Measurements from ENCODE around the gene LARGE2. TPM values are rescaled to one million over a fixed set of nuclear protein-coding genes. Genes with fewer than 3 reads are reported as not detected.

LARGE2 gene
- 10 to 100 TPM; 20.7 to 45.8 TPM for polyA plus RNA-seq

DNA sequence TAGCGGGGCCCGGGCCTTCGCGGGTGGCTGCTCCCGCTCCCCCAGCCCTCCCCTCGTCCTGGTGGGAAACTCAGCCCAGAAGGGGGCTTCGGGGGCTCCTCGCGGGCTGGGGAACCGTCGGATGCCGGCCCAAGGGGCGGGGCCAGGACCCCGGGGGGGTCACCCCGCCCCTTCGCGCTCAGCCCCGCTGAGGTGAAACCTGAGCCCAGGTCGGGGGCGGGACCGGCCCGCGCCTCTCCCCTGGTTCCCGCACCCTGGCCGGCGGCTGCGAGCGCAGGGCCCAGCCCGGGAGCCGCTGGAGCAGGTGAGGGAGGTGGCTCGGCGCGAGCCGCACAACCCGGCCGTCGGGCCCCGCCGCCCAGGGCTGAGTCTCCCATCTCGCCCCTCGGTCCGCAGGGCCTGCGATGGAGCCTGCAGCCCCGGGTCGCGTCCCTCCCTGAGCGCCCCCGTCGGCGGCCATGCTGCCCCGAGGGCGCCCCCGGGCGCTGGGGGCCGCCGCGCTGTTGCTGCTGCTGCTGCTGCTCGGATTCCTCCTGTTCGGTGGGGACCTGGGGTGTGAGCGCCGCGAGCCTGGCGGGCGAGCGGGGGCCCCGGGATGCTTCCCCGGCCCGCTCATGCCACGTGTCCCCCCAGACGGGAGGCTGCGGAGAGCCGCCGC lies at the start of gene LARGE2:
Gene LARGE2, plus strand, starts transcription at position 232 of the 658 bp plus-strand sequence. Its CDS starts 227 bp downstream, at position 459.
- WGBS, 2 donors = 1 to 4% methylated on average over 32 to 73 of the region's 73 CpGs
- Histone ChIP-seq H3K27me3 (ENCODE audit: control insufficient read depth in 1 of 2, insufficient read depth in 2 of 2, low read length in 2 of 2) (no peaks in the 10 kb centered on the region), H3K4me1 (ENCODE audit: control insufficient read depth in 2 of 2, insufficient read depth in 2 of 2, low read length in 1 of 2) (peaks cover 2 to 13% of the 10 kb centered on the region in 2 donors), H3K9me3 (ENCODE audit: control insufficient read depth in 2 of 2, insufficient read depth in 1 of 2, low read depth in 1 of 2, low read length in 1 of 2) (no peaks in the 10 kb centered on the region), H3K4me3 (ENCODE audit: low read depth in 1 of 2, low read length in 2 of 2) (peak within 1 kb of the TSS; percentile 51 to 57), H3K27ac (ENCODE audit: low read depth in 2 of 2, low read length in 1 of 2) (peak within 1 kb of the TSS in 1 of 2 donors; percentile 27), H3K36me3 (ENCODE audit: control insufficient read depth in 2 of 2, insufficient read depth in 2 of 2, low read length in 1 of 2) (peaks cover 0 to 6% of the 10 kb centered on the region in 2 donors)

DNA sequence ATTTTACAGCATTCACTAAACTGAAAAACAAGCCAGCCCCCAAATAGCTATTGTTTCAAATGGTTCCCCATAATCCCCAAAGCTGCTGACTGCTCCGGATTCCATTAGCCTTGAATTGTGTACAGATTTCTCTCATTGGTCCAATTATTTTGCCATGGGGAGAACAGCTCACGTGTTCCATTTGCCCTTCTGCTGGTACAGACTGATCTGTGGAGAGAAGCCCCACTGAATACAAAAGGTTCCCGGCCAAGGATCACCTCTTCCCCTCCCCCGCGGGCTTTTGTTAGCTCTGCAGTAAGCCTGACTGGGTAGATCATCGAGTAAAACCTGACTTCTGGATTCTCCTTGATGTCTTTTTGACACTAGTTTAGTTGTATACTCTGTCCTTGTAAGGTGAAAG lies 46.1 kb upstream of the LARGE2 start:
- Histone ChIP-seq H3K36me3 (ENCODE audit: control insufficient read depth in 2 of 2, insufficient read depth in 2 of 2, low read length in 1 of 2) (peaks cover 11 to 19% of the 10 kb centered on the region in 2 donors), H3K4me3 (ENCODE audit: low read depth in 1 of 2, low read length in 2 of 2) (no peak overlapping the region), H3K27me3 (ENCODE audit: control insufficient read depth in 1 of 2, insufficient read depth in 2 of 2, low read length in 2 of 2) (no peaks in the 10 kb centered on the region), H3K9me3 (ENCODE audit: control insufficient read depth in 2 of 2, insufficient read depth in 1 of 2, low read depth in 1 of 2, low read length in 1 of 2) (no peaks in the 10 kb centered on the region), H3K4me1 (ENCODE audit: control insufficient read depth in 2 of 2, insufficient read depth in 2 of 2, low read length in 1 of 2) (no peaks in the 10 kb centered on the region), H3K27ac (ENCODE audit: low read depth in 2 of 2, low read length in 1 of 2) (no peak overlapping the region)
- WGBS, 2 donors = 68 to 70% methylated on average over 6 of the region's 6 CpGs

DNA sequence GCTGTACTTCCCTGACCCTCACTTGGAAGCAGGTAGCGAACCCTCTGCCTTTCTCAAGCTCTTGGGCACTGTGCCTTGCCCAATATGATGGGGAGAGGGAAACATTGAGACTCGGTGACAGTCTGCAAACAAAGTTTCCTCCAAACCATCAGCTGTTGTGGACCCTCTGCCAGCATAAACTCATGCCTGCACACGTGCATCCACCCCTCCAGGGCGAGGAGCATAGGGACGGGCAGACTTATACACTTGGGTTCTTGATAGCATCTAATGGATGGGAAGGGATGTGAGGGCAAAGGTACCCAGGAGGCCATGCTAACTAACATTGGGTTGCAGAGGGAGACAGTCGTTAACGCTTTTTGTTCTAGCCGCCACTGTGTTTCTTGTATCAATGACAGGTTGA lies 45.2 kb upstream of the LARGE2 start:
- no peaks in the 10 kb centered on the region for H3K27me3 ChIP-seq (ENCODE audit: control insufficient read depth in 1 of 2, insufficient read depth in 2 of 2, low read length in 2 of 2)
- H3K4me1 ChIP-seq (ENCODE audit: control insufficient read depth in 2 of 2, insufficient read depth in 2 of 2, low read length in 1 of 2) = no peaks in the 10 kb centered on the region
- H3K9me3 ChIP-seq (ENCODE audit: control insufficient read depth in 2 of 2, insufficient read depth in 1 of 2, low read depth in 1 of 2, low read length in 1 of 2) = no peaks in the 10 kb centered on the region
- H3K4me3 ChIP-seq (ENCODE audit: low read depth in 1 of 2, low read length in 2 of 2) = no peak overlapping the region
- WGBS, 2 donors = 84 to 88% methylated on average over 8 of the region's 8 CpGs
- H3K27ac ChIP-seq (ENCODE audit: low read depth in 2 of 2, low read length in 1 of 2) = no peak overlapping the region
- H3K36me3 ChIP-seq (ENCODE audit: control insufficient read depth in 2 of 2, insufficient read depth in 2 of 2, low read length in 1 of 2) = peaks cover 12 to 20% of the 10 kb centered on the region in 2 donors

- WGBS, 2 donors = 94 to 95% methylated on average over 3 of the region's 3 CpGs
- no peak overlapping the region for H3K27ac ChIP-seq (ENCODE audit: low read depth in 2 of 2, low read length in 1 of 2)
- no peaks in the 10 kb centered on the region for H3K4me1 ChIP-seq (ENCODE audit: control insufficient read depth in 2 of 2, insufficient read depth in 2 of 2, low read length in 1 of 2)
- H3K27me3 ChIP-seq (ENCODE audit: control insufficient read depth in 1 of 2, insufficient read depth in 2 of 2, low read length in 2 of 2) = no peaks in the 10 kb centered on the region
- no peak overlapping the region for H3K4me3 ChIP-seq (ENCODE audit: low read depth in 1 of 2, low read length in 2 of 2)
- peaks cover 12 to 25% of the 10 kb centered on the region in 2 donors for H3K36me3 ChIP-seq (ENCODE audit: control insufficient read depth in 2 of 2, insufficient read depth in 2 of 2, low read length in 1 of 2)
- no peaks in the 10 kb centered on the region for H3K9me3 ChIP-seq (ENCODE audit: control insufficient read depth in 2 of 2, insufficient read depth in 1 of 2, low read depth in 1 of 2, low read length in 1 of 2)
Observed at GRCh38 chr11:45877845-45878244, 44.6 kb upstream of the LARGE2 start.

GRCh38 chr11:45879803-45880686 lies 42.4 kb upstream of the LARGE2 start:
- H3K36me3 ChIP-seq (ENCODE audit: control insufficient read depth in 2 of 2, insufficient read depth in 2 of 2, low read length in 1 of 2) = peaks cover 12 to 25% of the 10 kb centered on the region in 2 donors
- WGBS, 2 donors = 79 to 80% methylated on average over 7 of the region's 7 CpGs
- H3K4me3 ChIP-seq (ENCODE audit: low read depth in 1 of 2, low read length in 2 of 2) = no peak overlapping the region
- no peaks in the 10 kb centered on the region for H3K4me1 ChIP-seq (ENCODE audit: control insufficient read depth in 2 of 2, insufficient read depth in 2 of 2, low read length in 1 of 2)
- H3K27ac ChIP-seq (ENCODE audit: low read depth in 2 of 2, low read length in 1 of 2) = no peak overlapping the region
- H3K9me3 ChIP-seq (ENCODE audit: control insufficient read depth in 2 of 2, insufficient read depth in 1 of 2, low read depth in 1 of 2, low read length in 1 of 2) = no peaks in the 10 kb centered on the region
- no peaks in the 10 kb centered on the region for H3K27me3 ChIP-seq (ENCODE audit: control insufficient read depth in 1 of 2, insufficient read depth in 2 of 2, low read length in 2 of 2)

DNA sequence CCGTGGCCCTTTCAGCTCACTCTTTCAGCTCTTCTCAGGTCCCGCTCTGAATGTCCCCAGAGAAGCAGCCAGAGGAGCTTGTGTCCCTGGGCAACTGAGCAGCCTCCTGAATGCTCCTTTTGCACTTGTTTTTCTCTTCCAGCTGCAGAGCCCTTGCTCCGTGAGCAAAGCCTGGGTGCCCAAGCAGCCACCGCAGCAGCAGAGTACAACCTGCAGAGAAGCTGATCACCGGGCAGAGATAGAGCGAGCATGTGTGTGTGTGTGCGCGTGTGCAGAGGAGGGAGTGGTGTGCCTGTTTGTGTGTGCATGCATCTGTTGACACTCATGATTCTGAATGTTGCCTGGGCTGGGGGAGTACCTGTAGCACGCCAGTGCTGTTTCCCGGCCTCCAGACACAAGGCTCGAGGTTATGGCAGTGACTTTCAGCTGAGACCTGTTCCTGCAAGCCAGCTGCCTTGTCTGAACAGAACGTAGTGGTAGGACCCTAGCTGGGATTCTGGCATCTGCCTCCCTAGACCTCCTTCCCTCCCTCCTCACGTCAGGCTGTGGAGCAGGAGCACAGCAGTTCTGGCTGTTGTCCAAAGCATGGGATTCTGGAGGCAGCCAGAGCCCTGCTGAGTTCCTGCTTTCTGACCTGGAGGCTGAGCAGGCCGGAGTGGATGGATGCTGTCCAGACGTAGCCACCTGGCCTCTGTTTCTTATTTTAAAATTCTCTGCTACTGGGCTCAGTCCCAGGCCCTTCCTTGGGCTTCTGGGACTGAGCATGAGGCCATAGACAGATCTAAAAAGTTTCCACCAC lies 41.5 kb upstream of the LARGE2 start:
- peaks cover 12 to 25% of the 10 kb centered on the region in 2 donors for H3K36me3 ChIP-seq (ENCODE audit: control insufficient read depth in 2 of 2, insufficient read depth in 2 of 2, low read length in 1 of 2)

GRCh38 chr11:45881708-45882368 lies 40.6 kb upstream of the LARGE2 start:
- Histone ChIP-seq H3K36me3 (ENCODE audit: control insufficient read depth in 2 of 2, insufficient read depth in 2 of 2, low read length in 1 of 2) (peaks cover 12 to 25% of the 10 kb centered on the region in 2 donors), H3K9me3 (ENCODE audit: control insufficient read depth in 2 of 2, insufficient read depth in 1 of 2, low read depth in 1 of 2, low read length in 1 of 2) (no peaks in the 10 kb centered on the region), H3K27me3 (ENCODE audit: control insufficient read depth in 1 of 2, insufficient read depth in 2 of 2, low read length in 2 of 2) (no peaks in the 10 kb centered on the region), H3K27ac (ENCODE audit: low read depth in 2 of 2, low read length in 1 of 2) (no peak overlapping the region), H3K4me1 (ENCODE audit: control insufficient read depth in 2 of 2, insufficient read depth in 2 of 2, low read length in 1 of 2) (peaks cover 6 to 8% of the 10 kb centered on the region in 2 donors), H3K4me3 (ENCODE audit: low read depth in 1 of 2, low read length in 2 of 2) (no peak overlapping the region)
- 76 to 85% methylated on average over 6 of the region's 6 CpGs for WGBS, 2 donors

More for the DNA sequence above, 41.5 kb upstream of the LARGE2 start:
- H3K27me3 ChIP-seq (ENCODE audit: control insufficient read depth in 1 of 2, insufficient read depth in 2 of 2, low read length in 2 of 2) = no peaks in the 10 kb centered on the region
- H3K4me3 ChIP-seq (ENCODE audit: low read depth in 1 of 2, low read length in 2 of 2) = no peak overlapping the region
- 83% methylated on average over 15 of the region's 15 CpGs for whole genome bisulfite sequencing, 2 donors
- H3K9me3 ChIP-seq (ENCODE audit: control insufficient read depth in 2 of 2, insufficient read depth in 1 of 2, low read depth in 1 of 2, low read length in 1 of 2) = no peaks in the 10 kb centered on the region
- peaks cover 3 to 4% of the 10 kb centered on the region in 2 donors for H3K4me1 ChIP-seq (ENCODE audit: control insufficient read depth in 2 of 2, insufficient read depth in 2 of 2, low read length in 1 of 2)
- no peak overlapping the region for H3K27ac ChIP-seq (ENCODE audit: low read depth in 2 of 2, low read length in 1 of 2)

DNA sequence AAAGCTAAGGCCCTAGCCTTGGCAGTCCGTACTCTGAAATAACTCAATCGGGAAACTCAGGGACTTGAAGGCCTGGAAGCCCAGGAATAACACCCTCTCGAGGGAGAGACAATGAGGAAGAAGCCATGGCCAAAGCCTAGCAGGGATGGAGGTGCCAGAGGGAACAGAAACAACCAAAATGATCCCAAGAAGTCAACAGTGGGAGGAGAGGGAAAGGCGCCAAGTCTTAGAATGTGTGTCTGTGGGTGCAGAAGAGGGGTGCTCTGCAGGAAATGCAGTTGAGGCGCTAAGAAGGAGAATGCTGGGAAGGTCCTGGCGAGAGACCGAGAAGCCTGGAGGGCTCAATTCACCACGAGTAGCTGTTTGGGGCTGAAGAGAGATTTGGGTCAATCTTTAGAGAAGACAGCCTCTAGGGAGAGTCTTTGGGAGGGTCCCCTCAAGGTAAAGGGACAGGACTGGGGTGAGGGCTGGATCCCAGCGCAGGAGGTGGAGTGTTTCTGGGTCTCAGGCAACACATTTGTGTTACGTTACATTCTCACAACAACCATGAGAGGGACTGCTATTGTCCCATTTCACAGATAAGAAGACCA lies 37.8 kb upstream of the LARGE2 start:
- no peaks in the 10 kb centered on the region for H3K9me3 ChIP-seq (ENCODE audit: control insufficient read depth in 2 of 2, insufficient read depth in 1 of 2, low read depth in 1 of 2, low read length in 1 of 2)
- H3K27me3 ChIP-seq (ENCODE audit: control insufficient read depth in 1 of 2, insufficient read depth in 2 of 2, low read length in 2 of 2) = no peaks in the 10 kb centered on the region
- H3K4me1 ChIP-seq (ENCODE audit: control insufficient read depth in 2 of 2, insufficient read depth in 2 of 2, low read length in 1 of 2) = peaks cover 6 to 8% of the 10 kb centered on the region in 2 donors
- no peak overlapping the region for H3K4me3 ChIP-seq (ENCODE audit: low read depth in 1 of 2, low read length in 2 of 2)
- H3K27ac ChIP-seq (ENCODE audit: low read depth in 2 of 2, low read length in 1 of 2) = no peak overlapping the region
- 87 to 88% methylated on average over 10 of the region's 10 CpGs for WGBS, 2 donors
- H3K36me3 ChIP-seq (ENCODE audit: control insufficient read depth in 2 of 2, insufficient read depth in 2 of 2, low read length in 1 of 2) = peaks cover 12 to 22% of the 10 kb centered on the region in 2 donors

Data from esophagus (tissue), 2 donors.